ENCODE data around the gene GOT1. TPM values are rescaled to one million over a fixed set of nuclear protein-coding genes. Genes with fewer than 3 reads are reported as not detected.

GOT1 gene
- total RNA-seq, result 35.9 and 36.1 TPM in 2 replicates

DNA sequence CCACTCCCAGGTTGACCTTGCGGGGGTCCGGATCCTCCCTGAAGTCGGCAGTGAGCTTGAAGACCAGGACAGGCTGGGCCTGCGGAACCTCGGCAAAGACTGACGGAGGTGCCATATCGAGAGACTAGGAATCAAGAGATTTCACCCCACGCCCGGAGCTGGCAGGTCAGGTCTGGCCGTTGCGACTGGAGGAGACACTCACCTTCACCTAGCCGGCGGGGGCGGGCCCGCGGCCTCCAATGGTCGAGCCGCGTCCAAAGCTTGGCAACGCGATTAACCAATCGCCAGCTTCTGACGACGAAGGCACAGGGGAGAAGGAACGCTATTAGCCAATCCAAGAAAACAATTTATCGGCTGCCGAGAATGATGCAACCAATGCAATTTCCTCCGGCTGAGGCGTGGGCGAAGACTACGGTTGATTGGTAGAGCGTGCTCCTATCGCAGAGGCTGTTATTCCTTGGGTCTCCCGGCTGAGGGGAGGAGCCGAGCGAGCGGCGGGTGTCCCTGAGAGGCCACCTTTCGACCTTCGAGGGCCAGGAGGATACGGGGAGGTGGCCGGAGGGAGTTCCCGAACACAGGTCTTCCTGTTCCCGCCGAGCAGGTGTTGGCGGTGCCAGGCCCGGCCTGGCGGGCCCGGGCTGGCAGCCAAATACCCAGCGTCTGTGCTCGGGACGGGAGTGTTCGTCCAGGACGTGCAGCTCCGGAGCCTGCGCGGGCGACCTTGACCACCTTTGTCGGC is at the start of gene GOT1:
TSS of gene GOT1 (minus strand) at position 174 of the 739 bp plus-strand sequence. CDS start at position 115, 59 bp downstream.
- H3K4me3 Mint-ChIP-seq, result peak within 1 kb of the TSS; percentile 99
- H3K27ac Mint-ChIP-seq, result peak within 1 kb of the TSS; percentile 94
- peak; percentile 93 for DNase-seq (ENCODE audit: low spot score)
- intact Hi-C loops (cut with micrococcal nuclease), result loop anchor here (1.0 to 10.0 kb wide), 8 partner anchors 38 to 1296 kb away; partner anchors contain the start of genes COX15, CUTC, ENTPD7 and HPS1
- H3K27me3 Mint-ChIP-seq (ENCODE audit: insufficient read depth), result peaks cover 3% of the 10 kb centered on the region
- H3K4me1 Mint-ChIP-seq (ENCODE audit: low read depth), result peaks cover 26% of the 10 kb centered on the region
- no peaks in the 10 kb centered on the region for H3K36me3 Mint-ChIP-seq (ENCODE audit: low read depth)
- H3K9me3 Mint-ChIP-seq, result no peaks in the 10 kb centered on the region

DNA sequence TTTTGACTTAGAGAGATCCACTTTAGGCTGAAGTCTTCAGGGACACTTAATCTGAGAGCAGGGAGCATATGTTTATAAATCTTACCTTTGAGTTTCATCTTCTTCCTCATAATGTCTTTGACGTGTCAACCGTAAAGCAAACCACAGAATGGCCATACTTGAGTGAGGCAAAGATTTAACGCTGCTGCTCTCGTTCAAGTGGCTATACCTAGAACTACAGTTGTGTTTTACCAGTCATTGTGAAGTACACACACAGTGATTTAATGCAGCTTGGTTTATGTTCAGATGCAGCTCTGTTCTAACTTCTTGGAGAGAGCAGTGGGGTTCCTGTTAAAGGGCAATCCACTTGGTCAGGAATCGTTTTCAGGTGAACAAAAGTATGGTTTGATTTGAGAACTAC is 39.9 kb upstream of the GOT1 start:
- peaks cover 17% of the 10 kb centered on the region for H3K27me3 Mint-ChIP-seq (ENCODE audit: insufficient read depth)
- intact Hi-C loops (cut with micrococcal nuclease), result no loop called here
- no peaks in the 10 kb centered on the region for H3K4me1 Mint-ChIP-seq (ENCODE audit: low read depth)
- no peak overlapping the region for H3K4me3 Mint-ChIP-seq
- H3K27ac Mint-ChIP-seq, result no peak overlapping the region
- no peak for DNase-seq (ENCODE audit: low spot score)
- H3K36me3 Mint-ChIP-seq (ENCODE audit: low read depth), result no peaks in the 10 kb centered on the region
- H3K9me3 Mint-ChIP-seq, result no peaks in the 10 kb centered on the region

DNA sequence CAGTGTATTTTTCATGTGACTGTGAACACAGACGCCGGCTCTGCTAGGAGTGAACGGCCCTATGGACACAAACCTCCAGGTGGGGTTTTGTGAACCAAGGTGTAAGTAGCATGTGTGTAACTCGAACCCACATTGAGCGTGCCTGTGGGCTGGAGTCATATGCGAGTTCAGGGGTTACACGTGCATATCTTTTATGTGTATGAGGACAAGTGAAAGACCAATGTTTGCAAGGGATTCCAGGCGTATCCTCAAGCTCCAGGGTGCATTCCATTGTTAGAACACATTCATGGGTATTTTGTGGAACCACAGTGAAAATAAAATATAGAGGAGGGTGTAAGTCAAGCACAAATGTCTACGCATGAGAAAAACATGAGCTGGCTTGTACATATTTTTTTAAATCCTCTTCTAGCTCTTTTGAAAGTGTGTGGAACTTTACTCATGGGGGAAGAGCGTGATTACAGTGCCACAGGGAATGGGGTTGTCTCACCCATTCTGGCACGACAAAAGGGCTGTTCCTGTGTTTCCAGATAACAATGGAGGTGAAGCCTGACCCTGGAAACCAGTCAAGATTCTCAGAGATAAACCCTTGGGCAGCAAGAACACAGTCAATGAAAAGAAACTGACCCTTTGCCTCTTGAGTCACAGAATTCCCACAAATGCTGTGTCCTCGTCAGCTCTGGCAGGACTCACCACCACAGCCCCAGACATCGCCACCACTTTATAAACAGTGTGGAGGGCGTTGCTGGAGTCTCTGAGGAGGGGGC is 37.0 kb upstream of the GOT1 start:
- peaks cover 14% of the 10 kb centered on the region for H3K27me3 Mint-ChIP-seq (ENCODE audit: insufficient read depth)
- H3K9me3 Mint-ChIP-seq, result no peaks in the 10 kb centered on the region
- H3K36me3 Mint-ChIP-seq (ENCODE audit: low read depth), result no peaks in the 10 kb centered on the region

DNA sequence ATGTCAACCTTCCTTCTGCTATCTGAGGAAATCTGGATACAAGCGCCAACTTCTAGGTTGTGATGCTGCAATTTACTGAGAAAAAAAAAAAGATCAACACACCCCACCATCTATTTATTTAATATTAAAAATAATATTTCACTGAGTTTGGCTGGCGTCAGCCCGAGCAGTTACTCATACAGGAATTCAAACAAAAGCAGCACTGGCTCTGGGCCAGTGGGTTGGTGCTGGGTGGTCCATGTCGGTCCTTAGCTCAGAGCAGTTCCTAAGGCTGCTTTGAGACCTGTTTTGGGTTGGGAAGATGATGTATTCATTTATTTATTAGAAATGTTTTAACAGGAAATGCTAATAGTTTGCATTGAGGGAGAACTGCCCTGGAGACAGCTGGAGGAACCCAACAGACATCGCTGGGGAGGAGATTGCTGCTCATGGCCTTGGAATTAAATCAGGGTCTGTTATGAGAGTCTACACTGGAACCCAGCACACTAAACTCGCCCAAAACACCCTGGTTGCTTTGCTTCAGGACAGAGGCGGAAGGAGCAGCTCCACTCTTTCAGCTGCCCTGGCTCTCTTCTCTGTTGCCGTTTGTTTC is 36.3 kb upstream of the GOT1 start:
- Mint-ChIP-seq H3K4me3 (no peak overlapping the region), H3K27ac (no peak overlapping the region), H3K36me3 (ENCODE audit: low read depth) (no peaks in the 10 kb centered on the region), H3K9me3 (no peaks in the 10 kb centered on the region), H3K27me3 (ENCODE audit: insufficient read depth) (peaks cover 11% of the 10 kb centered on the region), H3K4me1 (ENCODE audit: low read depth) (no peaks in the 10 kb centered on the region)
- no peak for DNase-seq (ENCODE audit: low spot score)
- intact Hi-C loops (cut with micrococcal nuclease), result no loop called here

More for the DNA sequence above, 37.0 kb upstream of the GOT1 start:
- intact Hi-C loops (cut with micrococcal nuclease), result no loop called here
- Mint-ChIP-seq H3K27ac (no peak overlapping the region), H3K4me3 (no peak overlapping the region), H3K4me1 (ENCODE audit: low read depth) (no peaks in the 10 kb centered on the region)
- DNase-seq (ENCODE audit: low spot score), result no peak

DNA sequence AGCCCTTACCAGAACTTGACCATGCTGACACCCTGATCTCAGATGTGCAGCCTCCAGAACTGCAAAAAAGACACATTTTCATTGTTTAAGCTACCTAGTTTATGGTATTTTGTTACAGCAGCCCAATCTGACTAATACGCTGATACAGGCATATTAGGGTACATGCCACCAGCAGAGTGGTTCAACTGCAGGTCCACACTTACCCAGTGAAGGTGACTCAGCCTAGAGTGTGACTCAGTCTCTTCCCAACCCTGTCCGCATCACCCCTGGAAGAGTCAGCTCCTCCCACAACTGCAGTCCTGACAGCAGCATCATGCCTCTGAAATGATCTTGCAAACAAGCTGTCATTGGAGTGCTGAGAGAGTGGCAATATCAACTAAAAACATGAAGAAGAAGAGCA is 30.8 kb upstream of the GOT1 start:
- H3K4me3 Mint-ChIP-seq, result no peak overlapping the region
- DNase-seq (ENCODE audit: low spot score), result no peak
- H3K36me3 Mint-ChIP-seq (ENCODE audit: low read depth), result no peaks in the 10 kb centered on the region
- intact Hi-C loops (cut with micrococcal nuclease), result no loop called here
- no peaks in the 10 kb centered on the region for H3K9me3 Mint-ChIP-seq
- H3K27me3 Mint-ChIP-seq (ENCODE audit: insufficient read depth), result peaks cover 8% of the 10 kb centered on the region
- no peaks in the 10 kb centered on the region for H3K4me1 Mint-ChIP-seq (ENCODE audit: low read depth)
- H3K27ac Mint-ChIP-seq, result no peak overlapping the region

DNA sequence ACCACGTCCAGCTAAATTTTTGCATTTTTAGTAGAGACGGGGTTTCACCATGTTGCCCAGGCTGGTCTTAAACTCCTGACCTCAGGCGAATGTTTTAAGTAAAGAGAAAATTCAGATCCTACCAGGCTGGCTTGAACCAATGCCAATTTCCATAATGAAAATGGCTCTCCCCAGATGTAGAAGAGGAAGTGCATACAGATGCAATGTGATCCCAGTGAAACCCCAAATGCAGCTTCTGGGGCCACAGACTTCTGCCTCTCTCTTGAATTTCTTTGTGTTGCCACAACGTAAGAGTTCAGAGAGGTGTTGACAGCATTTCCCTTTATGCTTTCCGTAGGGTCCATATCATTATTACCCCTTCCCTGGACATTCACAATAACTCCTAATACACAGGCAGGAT is 29.6 kb upstream of the GOT1 start:
- no peaks in the 10 kb centered on the region for H3K9me3 Mint-ChIP-seq
- intact Hi-C loops (cut with micrococcal nuclease), result no loop called here
- no peak overlapping the region for H3K4me3 Mint-ChIP-seq
- H3K36me3 Mint-ChIP-seq (ENCODE audit: low read depth), result no peaks in the 10 kb centered on the region
- peaks cover 16% of the 10 kb centered on the region for H3K27me3 Mint-ChIP-seq (ENCODE audit: insufficient read depth)
- no peak for DNase-seq (ENCODE audit: low spot score)
- H3K27ac Mint-ChIP-seq, result no peak overlapping the region
- H3K4me1 Mint-ChIP-seq (ENCODE audit: low read depth), result no peaks in the 10 kb centered on the region

DNA sequence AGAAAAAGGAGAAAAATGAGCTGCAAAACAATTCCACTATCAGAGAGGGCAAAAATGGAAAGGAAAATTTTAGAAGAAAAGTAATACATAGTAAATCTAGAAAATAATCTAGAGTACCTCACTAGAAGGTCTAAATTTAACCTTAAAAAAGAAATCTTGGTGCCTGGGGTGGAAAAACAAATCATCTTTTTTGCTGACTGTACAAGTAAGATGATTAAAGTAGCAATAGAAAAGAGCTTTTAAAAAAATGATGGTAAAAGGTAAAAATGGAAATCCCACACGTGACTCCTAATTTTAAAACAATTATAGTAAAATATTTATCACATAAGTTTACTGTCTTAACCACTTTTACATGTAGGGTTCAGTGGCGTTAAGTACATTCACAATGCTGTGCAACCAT is 28.8 kb upstream of the GOT1 start:
- no peak for DNase-seq (ENCODE audit: low spot score)
- Mint-ChIP-seq H3K27ac (no peak overlapping the region), H3K9me3 (no peaks in the 10 kb centered on the region), H3K27me3 (ENCODE audit: insufficient read depth) (peaks cover 16% of the 10 kb centered on the region), H3K4me1 (ENCODE audit: low read depth) (no peaks in the 10 kb centered on the region), H3K36me3 (ENCODE audit: low read depth) (no peaks in the 10 kb centered on the region), H3K4me3 (no peak overlapping the region)
- intact Hi-C loops (cut with micrococcal nuclease), result no loop called here

DNA sequence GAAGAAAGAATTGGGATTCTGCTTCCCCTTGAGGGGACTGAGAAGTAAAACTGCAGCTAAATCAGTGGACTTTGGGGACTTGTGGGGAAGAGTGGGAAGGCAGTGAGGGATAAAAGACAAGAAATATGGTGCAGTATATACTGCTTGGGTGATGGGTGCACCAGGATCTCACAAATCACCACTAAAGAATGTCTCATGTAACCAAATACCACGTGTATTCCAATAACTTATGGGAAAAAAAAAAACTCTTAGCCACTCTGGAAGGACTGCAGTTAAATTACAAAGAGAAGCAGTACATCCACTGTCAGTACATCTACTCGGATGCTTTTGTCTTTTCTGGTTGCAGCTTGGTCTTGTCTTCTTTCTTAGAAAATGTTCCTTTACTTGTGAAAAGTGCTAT is 27.4 kb upstream of the GOT1 start:
- H3K27ac Mint-ChIP-seq, result no peak overlapping the region
- H3K9me3 Mint-ChIP-seq, result no peaks in the 10 kb centered on the region
- no peak overlapping the region for H3K4me3 Mint-ChIP-seq
- no peaks in the 10 kb centered on the region for H3K4me1 Mint-ChIP-seq (ENCODE audit: low read depth)
- peaks cover 22% of the 10 kb centered on the region for H3K27me3 Mint-ChIP-seq (ENCODE audit: insufficient read depth)
- no peaks in the 10 kb centered on the region for H3K36me3 Mint-ChIP-seq (ENCODE audit: low read depth)
- no peak for DNase-seq (ENCODE audit: low spot score)
- intact Hi-C loops (cut with micrococcal nuclease), result no loop called here

DNA sequence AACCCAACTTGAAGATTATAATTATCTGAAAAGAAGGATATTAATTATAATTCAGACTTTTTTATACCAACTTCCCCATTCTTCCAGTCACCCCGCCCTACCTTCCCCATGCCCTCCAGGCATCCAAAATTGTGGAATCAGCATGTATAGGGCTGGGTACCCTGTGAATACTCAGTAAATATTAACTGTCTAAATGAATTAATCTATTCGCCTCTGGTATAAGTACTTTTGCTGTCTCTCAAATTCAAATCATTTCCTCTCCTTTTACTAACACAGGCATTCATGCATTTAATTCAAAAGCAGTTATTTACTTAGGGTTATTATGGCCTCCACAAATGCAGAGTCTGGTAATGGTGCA is 26.5 kb upstream of the GOT1 start:
- H3K36me3 Mint-ChIP-seq (ENCODE audit: low read depth), result no peaks in the 10 kb centered on the region
- DNase-seq (ENCODE audit: low spot score), result no peak
- H3K9me3 Mint-ChIP-seq, result no peaks in the 10 kb centered on the region
- peaks cover 24% of the 10 kb centered on the region for H3K27me3 Mint-ChIP-seq (ENCODE audit: insufficient read depth)
- H3K4me1 Mint-ChIP-seq (ENCODE audit: low read depth), result no peaks in the 10 kb centered on the region
- no peak overlapping the region for H3K4me3 Mint-ChIP-seq
- H3K27ac Mint-ChIP-seq, result no peak overlapping the region
- intact Hi-C loops (cut with micrococcal nuclease), result no loop called here

DNA sequence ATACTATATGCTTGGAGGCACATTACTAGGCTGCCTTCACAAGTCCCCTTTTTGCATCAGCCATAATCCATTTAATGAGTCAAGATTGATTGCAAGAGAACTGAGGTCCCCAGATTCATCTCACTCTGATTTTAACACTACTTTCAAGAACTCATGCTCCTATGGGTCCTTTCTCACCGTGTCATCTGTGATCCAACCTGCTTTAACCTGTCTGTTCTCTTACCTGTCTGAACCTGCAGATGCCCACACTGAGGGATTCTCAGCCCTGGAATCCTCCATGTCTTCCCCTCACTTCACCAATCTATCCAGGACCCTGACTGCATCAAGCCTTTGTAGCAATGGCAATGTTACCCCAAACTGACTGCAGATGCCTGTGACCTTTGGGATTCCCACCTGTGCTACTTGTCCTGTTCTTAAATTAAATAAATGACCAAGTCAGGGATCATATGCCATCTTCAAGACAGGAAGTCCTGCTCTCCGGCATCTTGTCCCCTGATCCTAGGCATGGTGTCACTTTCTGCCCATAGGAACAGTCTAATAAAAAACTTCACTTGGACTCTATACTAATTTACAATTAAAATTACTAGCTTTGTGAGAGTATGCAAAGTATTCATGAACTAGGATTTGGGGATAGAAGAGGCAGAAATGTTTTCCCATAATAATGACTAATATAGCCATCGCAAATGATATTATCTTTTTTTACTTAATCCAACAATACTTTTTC is 25.9 kb upstream of the GOT1 start:
- Mint-ChIP-seq H3K4me1 (ENCODE audit: low read depth) (no peaks in the 10 kb centered on the region), H3K27me3 (ENCODE audit: insufficient read depth) (peaks cover 25% of the 10 kb centered on the region)

DNA sequence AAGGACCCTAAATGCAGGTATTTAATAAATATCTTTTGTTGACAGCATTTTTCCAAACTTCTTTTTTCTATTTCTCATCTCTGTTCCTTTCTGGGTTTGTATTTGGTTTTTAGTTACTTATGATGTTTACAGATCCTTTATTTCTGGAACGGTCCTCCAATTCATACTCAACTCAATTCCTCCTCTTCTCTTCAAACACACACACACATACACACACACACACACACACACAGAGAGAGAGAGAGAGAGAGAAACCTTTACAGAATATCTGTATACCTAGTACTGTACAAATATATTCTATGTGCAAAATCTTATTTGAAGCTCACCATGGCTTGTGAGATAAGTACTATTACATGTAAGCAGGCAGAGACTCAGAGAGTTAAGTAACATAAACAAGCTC is 21.6 kb upstream of the GOT1 start:
- no peak overlapping the region for H3K27ac Mint-ChIP-seq
- intact Hi-C loops (cut with micrococcal nuclease), result no loop called here
- no peaks in the 10 kb centered on the region for H3K36me3 Mint-ChIP-seq (ENCODE audit: low read depth)
- H3K4me1 Mint-ChIP-seq (ENCODE audit: low read depth), result no peaks in the 10 kb centered on the region
- H3K4me3 Mint-ChIP-seq, result no peak overlapping the region
- peaks cover 40% of the 10 kb centered on the region for H3K27me3 Mint-ChIP-seq (ENCODE audit: insufficient read depth)
- H3K9me3 Mint-ChIP-seq, result no peaks in the 10 kb centered on the region
- no peak for DNase-seq (ENCODE audit: low spot score)

More for the DNA sequence above, 25.9 kb upstream of the GOT1 start:
- intact Hi-C loops (cut with micrococcal nuclease), result no loop called here
- Mint-ChIP-seq H3K9me3 (no peaks in the 10 kb centered on the region), H3K4me3 (no peak overlapping the region), H3K27ac (no peak overlapping the region), H3K36me3 (ENCODE audit: low read depth) (no peaks in the 10 kb centered on the region)
- no peak for DNase-seq (ENCODE audit: low spot score)

DNA sequence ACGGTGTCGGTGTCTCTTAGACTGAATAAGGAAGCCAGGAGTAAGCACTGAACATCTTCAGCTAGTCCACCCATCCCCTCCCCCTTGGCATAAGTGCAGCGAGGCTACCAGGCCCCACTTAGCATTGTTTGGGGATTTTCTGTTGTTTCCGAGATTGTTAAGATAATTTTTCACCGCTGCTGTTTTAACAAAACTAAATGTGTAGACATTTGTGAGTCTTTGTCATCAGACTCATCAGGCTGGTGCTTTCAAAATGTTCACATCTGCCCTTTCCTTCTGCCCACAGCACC is 21.0 kb upstream of the GOT1 start:
- Mint-ChIP-seq H3K9me3 (no peaks in the 10 kb centered on the region), H3K27ac (no peak overlapping the region)
- intact Hi-C loops (cut with micrococcal nuclease), result no loop called here

More for the DNA sequence above, 21.0 kb upstream of the GOT1 start:
- Mint-ChIP-seq H3K4me3 (no peak overlapping the region), H3K27me3 (ENCODE audit: insufficient read depth) (peaks cover 41% of the 10 kb centered on the region), H3K4me1 (ENCODE audit: low read depth) (no peaks in the 10 kb centered on the region), H3K36me3 (ENCODE audit: low read depth) (no peaks in the 10 kb centered on the region)
- no peak for DNase-seq (ENCODE audit: low spot score)

All from activated T-helper 1 cell treated with anti-CD3 and anti-CD28 coated beads, Interleukin-12 subunit alpha, Interleukin-12 subunit beta, Interleukin-2, Interleukin-4 antibody, amounts not matched to agents 30 ng/mL and 10 ng/mL and 1 ng/mL, durations not matched to agents 14 hours and 24 hours and 36 hours (primary cell).